Lung (tissue), 16 donors: ENCODE data around the gene DUOX1. TPM values are rescaled to one million over a fixed set of nuclear protein-coding genes. Genes with fewer than 3 reads are reported as not detected.
"Not testable (repeated sequence)": the region's sequence is repeated elsewhere in the genome, so short reads cannot be mapped to it uniquely, and the experiment has no call there.

Experiments used
- ATAC-seq: fragments of 200-7000 bp; cut with Tn5 transposase; one replicate; pipeline ENCODE4 v1.9.1; 2020; ENCODE audit warnings: moderate number of reproducible peaks; ENCODE audit not compliant: insufficient read depth, low FRiP score
- DNase-seq, 3 donors: peaks; one replicate each; pipeline ENCODE4 v3.0.0-alpha.2; 2013 to 2017
- H3K27ac ChIP-seq, 2 donors: one replicate each; pipeline ENCODE4 v1.5.1; 2013; ENCODE audit warnings: mild to moderate bottlenecking in 2 of 2, moderate library complexity in 2 of 2, control low read depth in 1 of 2, inconsistent platforms in 1 of 2, low read depth in 1 of 2, low read length in 1 of 2
- H3K27me3 ChIP-seq, 3 donors: one replicate each; pipeline ENCODE4 v1.5.1; 2013; ENCODE audit warnings: low read length in 2 of 3; ENCODE audit not compliant: control insufficient read depth in 3 of 3, insufficient read depth in 3 of 3
- H3K36me3 ChIP-seq, 4 donors: one replicate each; pipeline ENCODE4 v1.5.1; 2013; ENCODE audit warnings: low read length in 4 of 4, mild to moderate bottlenecking in 1 of 4, moderate library complexity in 1 of 4; ENCODE audit not compliant: control insufficient read depth in 4 of 4, insufficient read depth in 4 of 4
- H3K4me1 ChIP-seq, 5 donors: one replicate each; pipeline ENCODE4 v1.5.1; 2013; ENCODE audit warnings: low read length in 5 of 5, mild to moderate bottlenecking in 2 of 5, moderate library complexity in 1 of 5; ENCODE audit not compliant: control insufficient read depth in 5 of 5, insufficient read depth in 5 of 5
- H3K4me3 ChIP-seq: one replicate; pipeline ENCODE4 v1.5.1; 2013; ENCODE audit warnings: mild to moderate bottlenecking, control low read depth, moderate library complexity
- H3K9ac ChIP-seq, 2 donors: one replicate each; pipeline ENCODE4 v1.5.1; 2013; ENCODE audit warnings: low read length in 2 of 2, control low read depth in 1 of 2; ENCODE audit not compliant: insufficient read depth in 1 of 2
- H3K9me3 ChIP-seq, 4 donors: one replicate each; pipeline ENCODE4 v1.5.1; 2013; ENCODE audit warnings: low read length in 3 of 4, mild to moderate bottlenecking in 1 of 4, moderate library complexity in 1 of 4; ENCODE audit not compliant: control insufficient read depth in 4 of 4, insufficient read depth in 3 of 4
- WGBS, 2 donors: extraction: QIAGEN DNeasy Blood & Tissue Kit; methylation state at CpG; one replicate each; pipeline ENCODE4 v1.1.7; 2013; 5-methylcytosine and 5-hydroxymethylcytosine counted together
- long read RNA-seq, 5 donors: transcript quantifications; one replicate each; lab custom pipeline, GENCODE V29; 2026
- polyA plus RNA-seq, 2 donors: library from polyadenylated mRNA; stranded (reverse); fragments of 200-250 nt; gene quantifications; one replicate each; pipeline ENCODE4 v1.2.1, GENCODE V29; 2013
- total RNA-seq, 2 donors: library from RNA; depleted of rRNA in 1 of 2; stranded (reverse); fragments of >200 nt in 1 of 2; gene quantifications; one replicate each; pipeline ENCODE4 v1.2.1, GENCODE V29; 2014 to 2021
- TF ChIP-seq, protein P1 (sequence below): IDR thresholded peaks from 2 replicates; pipeline ENCODE4 v1.5.1; 2012; ENCODE audit warnings: mild to moderate bottlenecking; ENCODE audit errors: control extremely low read depth, extremely low read depth
- donor health status: control.
- donor health status: control.
- donor health status: Bipolar disorder and iron deficiency.
- donor health status: healthy.
- donor health status: DM: yes; HTN: yes; CAD: no.

The DUOX1 gene
- 100 to 1,000 TPM in 1 of 2 donors, 10 to 100 TPM in 1; 61.7 to 363 TPM for total RNA-seq
- 100 to 1,000 TPM in 1 of 2 donors, 10 to 100 TPM in 1; 70.5 to 160 TPM for polyA plus RNA-seq
- long read RNA-seq, donor 1, partial matches to known transcripts, result 0 of 7 reads
- long read RNA-seq, donor 1, other reads (novel, unspliced or antisense), result 7 of 7 reads
- long read RNA-seq, donor 2, result 0 reads
- long read RNA-seq, donor 3, result 0 reads
- long read RNA-seq, donor 4, partial matches to known transcripts, result 0 of 5 reads
- long read RNA-seq, donor 4, other reads (novel, unspliced or antisense), result 5 of 5 reads
- long read RNA-seq, donor 5, partial matches to known transcripts, result 0 of 14 reads
- long read RNA-seq, donor 5, other reads (novel, unspliced or antisense), result 14 of 14 reads

DNA sequence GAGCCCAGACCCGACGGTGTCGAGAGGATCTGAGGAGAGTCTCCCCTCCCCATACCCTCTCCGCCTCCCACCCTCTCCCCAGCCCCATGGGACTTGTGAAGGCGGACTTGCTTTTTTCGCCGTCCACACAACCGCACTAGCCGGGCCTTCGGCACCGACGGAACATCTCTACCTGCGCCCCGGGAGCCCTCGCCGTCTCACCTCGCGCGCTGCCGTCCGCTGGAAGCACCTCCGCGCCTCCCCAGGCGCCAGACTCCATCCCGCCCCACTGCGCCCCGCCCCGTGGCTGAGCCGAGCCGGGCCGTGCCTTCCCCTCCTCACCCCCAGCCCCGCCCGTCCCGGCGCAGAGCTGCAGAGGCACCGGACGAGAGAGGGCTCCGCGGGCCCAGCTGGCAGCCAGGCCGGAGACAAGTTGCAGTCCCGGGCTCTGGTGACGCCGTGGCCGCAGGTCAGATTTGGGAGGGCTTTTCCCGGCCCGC, at the start of gene DUOX1, which contains the start of gene DUOXA1:
DUOX1 (plus strand) TSS at position 344 of the 479 bp plus-strand sequence. CDS start 1,973 bp downstream, outside the sequence.
DUOXA1 (minus strand) TSS at position 229 of the 479 bp plus-strand sequence. CDS start 6,865 bp downstream, outside the sequence.
- peak; percentile 76 for ATAC-seq
- Histone ChIP-seq H3K36me3 (no peaks in the 10 kb centered on the region), H3K27ac (peak within 1 kb of the TSS in 1 of 2 donors; percentile 76), H3K27me3 (peaks cover 0 to 67% (median 66%) of the 10 kb centered on the region in 3 donors), H3K9me3 (no peaks in the 10 kb centered on the region), H3K9ac (no peak within 1 kb of the TSS), H3K4me3 (peak within 1 kb of the TSS; percentile 58), H3K4me1 (peaks cover 0 to 12% (median 0%) of the 10 kb centered on the region in 5 donors)
- WGBS, 2 donors, result 2 to 3% methylated on average over 43 to 46 of the region's 46 CpGs
- TF ChIP-seq, protein P1, sequence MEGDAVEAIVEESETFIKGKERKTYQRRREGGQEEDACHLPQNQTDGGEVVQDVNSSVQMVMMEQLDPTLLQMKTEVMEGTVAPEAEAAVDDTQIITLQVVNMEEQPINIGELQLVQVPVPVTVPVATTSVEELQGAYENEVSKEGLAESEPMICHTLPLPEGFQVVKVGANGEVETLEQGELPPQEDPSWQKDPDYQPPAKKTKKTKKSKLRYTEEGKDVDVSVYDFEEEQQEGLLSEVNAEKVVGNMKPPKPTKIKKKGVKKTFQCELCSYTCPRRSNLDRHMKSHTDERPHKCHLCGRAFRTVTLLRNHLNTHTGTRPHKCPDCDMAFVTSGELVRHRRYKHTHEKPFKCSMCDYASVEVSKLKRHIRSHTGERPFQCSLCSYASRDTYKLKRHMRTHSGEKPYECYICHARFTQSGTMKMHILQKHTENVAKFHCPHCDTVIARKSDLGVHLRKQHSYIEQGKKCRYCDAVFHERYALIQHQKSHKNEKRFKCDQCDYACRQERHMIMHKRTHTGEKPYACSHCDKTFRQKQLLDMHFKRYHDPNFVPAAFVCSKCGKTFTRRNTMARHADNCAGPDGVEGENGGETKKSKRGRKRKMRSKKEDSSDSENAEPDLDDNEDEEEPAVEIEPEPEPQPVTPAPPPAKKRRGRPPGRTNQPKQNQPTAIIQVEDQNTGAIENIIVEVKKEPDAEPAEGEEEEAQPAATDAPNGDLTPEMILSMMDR, result no peak
- peak in 2 of 3 donors; percentile 29 to 32 for DNase-seq

DNA sequence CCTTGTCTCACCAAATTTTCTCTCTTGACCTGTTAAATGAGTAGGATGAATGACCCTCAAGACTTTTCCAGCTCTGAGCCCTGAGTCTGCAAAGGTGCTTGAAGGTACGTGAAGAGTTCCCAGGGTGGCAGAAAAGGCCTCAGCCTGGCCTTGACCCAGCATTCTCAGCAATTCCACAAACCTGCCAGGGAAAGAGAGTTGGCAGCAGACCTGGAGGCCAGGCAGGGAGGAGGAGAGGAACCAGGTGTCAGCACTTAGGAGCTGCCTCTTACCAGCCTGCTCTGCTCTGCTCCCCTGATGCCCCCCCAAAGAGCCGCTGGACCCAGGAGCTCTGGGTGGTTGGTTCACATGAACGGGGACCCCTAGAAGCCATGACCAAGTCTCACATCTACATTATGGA, 49.2 kb upstream of the DUOX1 start:
- not testable (repeated sequence) for H3K36me3 ChIP-seq, H3K9ac ChIP-seq, H3K4me3 ChIP-seq, H3K27ac ChIP-seq, H3K27me3 ChIP-seq, H3K4me1 ChIP-seq, H3K9me3 ChIP-seq, DNase-seq
- peak; percentile 27 for ATAC-seq
- 82 to 89% methylated on average over 2 of the region's 3 CpGs for WGBS, 2 donors

DNA sequence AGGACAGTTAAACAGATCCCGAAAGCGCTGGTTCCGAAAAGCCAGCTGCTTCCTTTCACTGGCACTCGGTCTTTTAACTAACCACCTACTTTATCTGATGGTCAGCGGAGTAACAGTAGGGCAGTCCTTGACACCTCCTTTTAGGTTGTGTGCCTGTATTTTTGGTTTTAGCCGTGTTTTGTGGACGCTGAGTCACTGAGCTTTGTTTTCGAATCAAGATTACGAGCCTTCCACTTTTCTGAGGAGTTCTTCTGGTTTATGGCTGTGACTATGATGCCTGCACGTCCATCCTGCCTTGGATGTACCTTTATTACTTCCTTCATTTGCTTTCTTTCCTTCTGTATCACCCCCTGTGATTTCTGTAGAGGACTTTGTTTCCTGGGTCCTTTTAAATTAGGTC, 47.4 kb upstream of the DUOX1 start:
- not testable (repeated sequence) for H3K4me1 ChIP-seq, H3K27ac ChIP-seq, DNase-seq, H3K27me3 ChIP-seq, H3K36me3 ChIP-seq, H3K4me3 ChIP-seq, H3K9me3 ChIP-seq, H3K9ac ChIP-seq, ATAC-seq
- WGBS, 2 donors, result 74 to 81% methylated on average over 9 to 10 of the region's 10 CpGs

GRCh38 chr15:45083223-45083622, 46.6 kb upstream of the DUOX1 start:
- ATAC-seq, result no peak
- no peak overlapping the region for H3K27ac ChIP-seq
- H3K9ac ChIP-seq, result no peak overlapping the region

More at GRCh38 chr15:45083223-45083622, 46.6 kb upstream of the DUOX1 start:
- Histone ChIP-seq H3K4me3 (no peak overlapping the region), H3K36me3 (no peaks in the 10 kb centered on the region), H3K9me3 (no peaks in the 10 kb centered on the region), H3K4me1 (no peaks in the 10 kb centered on the region), H3K27me3 (peaks cover 0 to 4% (median 3%) of the 10 kb centered on the region in 3 donors)
- TF ChIP-seq, protein P1, result no peak
- DNase-seq, result no peak
